ENCODE data around the gene ETDC.

Gene ETDC

DNA sequence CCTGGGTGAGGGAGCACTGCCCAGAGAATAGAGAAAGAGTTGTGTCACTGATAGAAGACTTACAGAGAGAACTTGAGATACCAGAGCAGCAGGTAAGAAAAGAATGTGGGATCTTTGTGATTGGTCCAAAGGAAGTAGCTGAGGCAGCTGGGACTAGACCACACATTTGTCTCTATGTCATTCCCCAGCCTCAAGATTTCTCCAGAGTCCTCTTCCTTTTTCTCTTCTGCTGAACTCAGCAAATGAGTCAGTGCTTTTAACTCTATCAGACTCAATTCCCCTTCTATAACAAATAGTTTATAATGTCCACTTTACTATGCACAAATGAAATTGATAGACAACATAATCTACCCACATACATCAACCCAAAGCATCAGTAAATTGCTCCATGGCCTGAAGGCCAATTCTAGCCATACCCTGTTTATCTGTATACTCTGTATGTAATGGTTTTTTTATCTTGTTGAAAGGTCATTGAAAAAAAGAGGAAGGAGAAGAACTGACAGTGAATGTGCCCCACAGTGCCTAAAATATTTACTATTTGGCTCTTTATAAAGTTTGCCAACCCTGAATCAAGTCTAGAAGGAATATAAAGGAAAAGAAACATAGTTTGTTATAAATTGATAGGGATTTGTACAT, 38.2 kb downstream of the ETDC start:
- no peak for DNase-seq

DNA sequence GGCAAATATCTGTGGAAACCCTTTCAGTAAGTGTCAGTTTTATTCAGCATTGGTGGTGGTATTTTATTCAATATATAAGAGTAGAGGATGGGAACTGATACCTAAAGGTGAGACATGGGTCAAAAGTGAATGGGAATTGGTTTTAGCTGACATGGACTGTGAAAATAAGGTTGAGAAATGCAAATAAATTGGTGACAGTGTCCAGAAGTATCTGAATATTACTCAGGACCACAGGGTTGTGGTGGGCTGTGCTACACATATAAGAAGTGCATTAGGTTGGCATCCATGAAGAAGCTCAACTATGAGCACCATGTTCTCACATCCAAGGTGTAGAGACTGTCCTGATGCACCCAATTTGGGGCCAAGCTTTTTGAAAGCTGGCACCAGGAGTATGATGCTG, 45.0 kb downstream of the ETDC start:
- DNase-seq = no peak

Measured in right forelimb (tissue), 1 donor.